Adipocyte (in vitro differentiated cells): Measurements from ENCODE around the gene ABCA4.

Source experiments
- DNase-seq: peaks from one replicate; pipeline ENCODE4 v3.0.0-alpha.2; 2015; ENCODE audit warnings: low read depth
- H3K27me3 ChIP-seq: replicated peaks from 2 replicates; pipeline ENCODE4 v1.7.0; 2013; ENCODE audit warnings: mild to moderate bottlenecking, low read length, moderate library complexity; ENCODE audit not compliant: control insufficient read depth, insufficient read depth
- H3K36me3 ChIP-seq: 2 replicates; pipeline ENCODE4 v1.7.0; 2013; ENCODE audit warnings: low read length, mild to moderate bottlenecking, moderate library complexity; ENCODE audit not compliant: control insufficient read depth, insufficient read depth, severe bottlenecking
- H3K4me1 ChIP-seq: 2 replicates; pipeline ENCODE4 v1.7.0; 2013; ENCODE audit warnings: mild to moderate bottlenecking, low read length, moderate library complexity; ENCODE audit not compliant: control insufficient read depth, insufficient read depth
- H3K4me3 ChIP-seq: 2 replicates; pipeline ENCODE4 v1.7.0; 2013; ENCODE audit warnings: mild to moderate bottlenecking, low read length, moderate library complexity
- H3K9ac ChIP-seq: 2 replicates; pipeline ENCODE4 v1.7.0; 2013; ENCODE audit warnings: mild to moderate bottlenecking, low read length, moderate library complexity
- H3K9me3 ChIP-seq: 2 replicates; pipeline ENCODE4 v1.7.0; 2013; ENCODE audit warnings: mild to moderate bottlenecking, low read length, moderate library complexity; ENCODE audit not compliant: control insufficient read depth

ABCA4 gene

GRCh38 chr1:94079989-94080388 is 41.0 kb downstream of the ABCA4 start:
- Histone ChIP-seq H3K9me3 (no peaks in the 10 kb centered on the region), H3K4me3 (no peak overlapping the region), H3K4me1 (peaks cover 13% of the 10 kb centered on the region)

GRCh38 chr1:94079080-94079940 is 41.6 kb downstream of the ABCA4 start:
- no peak overlapping the region for H3K4me3 ChIP-seq
- H3K9ac ChIP-seq: no peak overlapping the region
- DNase-seq: no peak
- no peaks in the 10 kb centered on the region for H3K36me3 ChIP-seq
- H3K27me3 ChIP-seq: no peaks in the 10 kb centered on the region
- no peaks in the 10 kb centered on the region for H3K9me3 ChIP-seq
- peaks cover 13% of the 10 kb centered on the region for H3K4me1 ChIP-seq

More at GRCh38 chr1:94079989-94080388, 41.0 kb downstream of the ABCA4 start:
- Histone ChIP-seq H3K36me3 (no peaks in the 10 kb centered on the region), H3K27me3 (no peaks in the 10 kb centered on the region), H3K9ac (no peak overlapping the region)
- no peak for DNase-seq

GRCh38 chr1:94072840-94073522 is 48.0 kb downstream of the ABCA4 start:
- no peak for DNase-seq
- Histone ChIP-seq H3K9me3 (no peaks in the 10 kb centered on the region), H3K9ac (no peak overlapping the region), H3K4me3 (no peak overlapping the region), H3K27me3 (no peaks in the 10 kb centered on the region), H3K4me1 (no peaks in the 10 kb centered on the region), H3K36me3 (no peaks in the 10 kb centered on the region)

GRCh38 chr1:94071976-94072375 is 49.0 kb downstream of the ABCA4 start:
- Histone ChIP-seq H3K4me1 (no peaks in the 10 kb centered on the region), H3K9me3 (no peaks in the 10 kb centered on the region), H3K27me3 (no peaks in the 10 kb centered on the region), H3K4me3 (no peak overlapping the region), H3K9ac (no peak overlapping the region), H3K36me3 (no peaks in the 10 kb centered on the region)
- no peak for DNase-seq

- DNase-seq: no peak
- Histone ChIP-seq H3K36me3 (no peaks in the 10 kb centered on the region), H3K27me3 (no peaks in the 10 kb centered on the region), H3K4me1 (peaks cover 3% of the 10 kb centered on the region), H3K9me3 (no peaks in the 10 kb centered on the region), H3K9ac (no peak overlapping the region), H3K4me3 (no peak overlapping the region)
These were observed 49.6 kb downstream of the ABCA4 start for GRCh38 chr1:94071391-94071790.

GRCh38 chr1:94070865-94071264 is 50.1 kb downstream of the ABCA4 start:
- H3K36me3 ChIP-seq: no peaks in the 10 kb centered on the region
- H3K9ac ChIP-seq: no peak overlapping the region
- no peaks in the 10 kb centered on the region for H3K9me3 ChIP-seq
- H3K4me3 ChIP-seq: no peak overlapping the region
- no peaks in the 10 kb centered on the region for H3K27me3 ChIP-seq
- DNase-seq: no peak
- H3K4me1 ChIP-seq: peaks cover 9% of the 10 kb centered on the region

GRCh38 chr1:94069919-94070285 is 51.0 kb downstream of the ABCA4 start:
- Histone ChIP-seq H3K9me3 (no peaks in the 10 kb centered on the region), H3K4me3 (no peak overlapping the region), H3K9ac (no peak overlapping the region), H3K27me3 (no peaks in the 10 kb centered on the region), H3K36me3 (no peaks in the 10 kb centered on the region), H3K4me1 (peaks cover 10% of the 10 kb centered on the region)
- DNase-seq: no peak

- Histone ChIP-seq H3K36me3 (no peaks in the 10 kb centered on the region), H3K4me3 (no peak overlapping the region), H3K9ac (no peak overlapping the region), H3K4me1 (peaks cover 10% of the 10 kb centered on the region), H3K9me3 (no peaks in the 10 kb centered on the region), H3K27me3 (no peaks in the 10 kb centered on the region)
- peak; percentile 34 for DNase-seq
These were observed 51.7 kb downstream of the ABCA4 start for GRCh38 chr1:94068999-94069918.

GRCh38 chr1:94068096-94068998 is 52.6 kb downstream of the ABCA4 start:
- no peak for DNase-seq
- H3K4me3 ChIP-seq: no peak overlapping the region
- no peak overlapping the region for H3K9ac ChIP-seq
- H3K27me3 ChIP-seq: no peaks in the 10 kb centered on the region
- peaks cover 19% of the 10 kb centered on the region for H3K4me1 ChIP-seq
- H3K36me3 ChIP-seq: no peaks in the 10 kb centered on the region
- no peaks in the 10 kb centered on the region for H3K9me3 ChIP-seq

GRCh38 chr1:94067196-94067595 is 53.8 kb downstream of the ABCA4 start:
- H3K4me3 ChIP-seq: no peak overlapping the region

More at GRCh38 chr1:94067196-94067595, 53.8 kb downstream of the ABCA4 start:
- Histone ChIP-seq H3K36me3 (no peaks in the 10 kb centered on the region), H3K9me3 (no peaks in the 10 kb centered on the region), H3K9ac (no peak overlapping the region), H3K27me3 (no peaks in the 10 kb centered on the region), H3K4me1 (peaks cover 27% of the 10 kb centered on the region)
- DNase-seq: no peak
